AG04450 (cell line): ENCODE results near the gene RTN4RL1. TPM values are rescaled to one million over a fixed set of nuclear protein-coding genes. Genes with fewer than 3 reads are reported as not detected.

Experiments
- CTCF ChIA-PET: fragments of 300-600, 350-600 bp; formaldehyde crosslinking; extraction: SDS; loops from one replicate; lab custom pipeline; 2022; ENCODE audit warnings: antibody characterized with exemption, inconsistent platforms; lab: Charles Lee
- POLR2A ChIA-PET: fragments of 350-600 bp; formaldehyde crosslinking; extraction: SDS; loops from one replicate; lab custom pipeline; 2021; ENCODE audit warnings: antibody characterized with exemption, inconsistent platforms; lab: Yijun Ruan, JAX
- DNase-seq: peaks from one replicate; pipeline ENCODE4 v3.0.0-alpha.2; 2011; ENCODE audit warnings: low read depth, low spot score
- H3K27ac ChIP-seq: one replicate; pipeline ENCODE4 v1.5.1; 2012; ENCODE audit warnings: low read depth, low read length, control low read depth
- H3K27me3 ChIP-seq: one replicate; pipeline ENCODE4 v1.6.0; 2012; ENCODE audit warnings: low read length; ENCODE audit not compliant: control insufficient read depth, insufficient read depth
- H3K4me3 ChIP-seq: 2 replicates; pipeline ENCODE4 v1.5.1; 2011; ENCODE audit warnings: mild to moderate bottlenecking, low read depth, low read length, control low read depth
- H3K9me3 ChIP-seq: 2 replicates; pipeline ENCODE4 v1.5.1; 2012; ENCODE audit warnings: low read length; ENCODE audit not compliant: control insufficient read depth, insufficient read depth
- polyA plus RNA-seq: library from polyadenylated mRNA; depleted of rRNA; stranded (reverse); fragments of >200 nt; gene quantifications from 2 replicates; pipeline ENCODE4 v1.2.3, GENCODE V29; 2011
- TF ChIP-seq, protein P1 (sequence below): IDR thresholded peaks from 2 replicates; pipeline ENCODE4 v1.5.1; 2011; ENCODE audit warnings: low read depth, low read length, control low read depth, inconsistent platforms

RTN4RL1 gene
- polyA plus RNA-seq, 1 experiment, result 0.04 TPM

- H3K4me3 ChIP-seq, result no peak overlapping the region
- ChIA-PET CTCF (interaction anchor here (0.6 to 3.4 kb wide), 4 partner anchors 115 to 126 kb away, joined by 3 to 69 read pairs (median 9); no protein-coding TSS in a partner anchor), POLR2A (no interaction called here)
- TF ChIP-seq, protein P1, sequence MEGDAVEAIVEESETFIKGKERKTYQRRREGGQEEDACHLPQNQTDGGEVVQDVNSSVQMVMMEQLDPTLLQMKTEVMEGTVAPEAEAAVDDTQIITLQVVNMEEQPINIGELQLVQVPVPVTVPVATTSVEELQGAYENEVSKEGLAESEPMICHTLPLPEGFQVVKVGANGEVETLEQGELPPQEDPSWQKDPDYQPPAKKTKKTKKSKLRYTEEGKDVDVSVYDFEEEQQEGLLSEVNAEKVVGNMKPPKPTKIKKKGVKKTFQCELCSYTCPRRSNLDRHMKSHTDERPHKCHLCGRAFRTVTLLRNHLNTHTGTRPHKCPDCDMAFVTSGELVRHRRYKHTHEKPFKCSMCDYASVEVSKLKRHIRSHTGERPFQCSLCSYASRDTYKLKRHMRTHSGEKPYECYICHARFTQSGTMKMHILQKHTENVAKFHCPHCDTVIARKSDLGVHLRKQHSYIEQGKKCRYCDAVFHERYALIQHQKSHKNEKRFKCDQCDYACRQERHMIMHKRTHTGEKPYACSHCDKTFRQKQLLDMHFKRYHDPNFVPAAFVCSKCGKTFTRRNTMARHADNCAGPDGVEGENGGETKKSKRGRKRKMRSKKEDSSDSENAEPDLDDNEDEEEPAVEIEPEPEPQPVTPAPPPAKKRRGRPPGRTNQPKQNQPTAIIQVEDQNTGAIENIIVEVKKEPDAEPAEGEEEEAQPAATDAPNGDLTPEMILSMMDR, result no peak
- peaks cover 4% of the 10 kb centered on the region; the same call in 1 of the 2 replicates for H3K9me3 ChIP-seq
- H3K27ac ChIP-seq, result no peak overlapping the region
- no peak for DNase-seq
- H3K27me3 ChIP-seq, result peaks cover 29% of the 10 kb centered on the region
Measured at GRCh38 chr17:2027528-2028233, 2.5 kb upstream of the RTN4RL1 start.

DNA sequence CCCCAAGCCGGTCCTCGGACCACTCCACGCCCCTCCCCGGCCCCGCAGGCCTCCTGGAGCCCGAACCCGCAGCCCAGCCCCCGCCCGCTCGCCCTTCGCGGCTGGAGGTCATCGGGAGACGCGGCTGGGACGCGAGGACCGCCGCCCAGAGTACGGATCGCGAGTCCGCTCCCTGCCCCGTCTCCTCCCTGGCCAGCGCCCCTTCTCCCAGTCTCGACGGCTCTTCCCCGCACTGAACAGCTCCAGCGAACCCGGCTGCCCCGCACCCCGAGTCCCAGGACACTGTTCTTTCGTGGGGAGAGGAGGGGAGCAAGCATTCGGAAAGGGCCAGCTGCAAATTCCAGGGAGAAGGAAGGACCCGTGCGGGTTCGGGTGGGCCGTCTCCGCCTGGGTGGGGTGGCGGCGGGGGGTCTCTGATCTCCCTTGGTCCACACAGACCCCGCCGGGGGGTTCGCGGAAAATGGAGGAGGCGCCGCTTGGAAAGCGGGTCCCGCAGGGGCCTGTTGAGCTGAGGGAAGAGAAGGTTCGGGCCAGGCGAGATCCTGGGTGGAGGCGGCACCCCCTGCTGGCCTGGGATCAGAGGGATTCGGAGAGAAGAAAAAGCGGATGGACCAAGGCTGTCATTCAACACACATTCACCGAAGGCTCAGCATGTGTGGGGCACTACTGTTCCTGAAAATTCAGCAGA lies 632 bp upstream of the RTN4RL1 start:
- Histone ChIP-seq H3K9me3 (peaks cover 4% of the 10 kb centered on the region; the same call in 1 of the 2 replicates), H3K4me3 (peak overlapping the region; percentile 45), H3K27ac (no peak overlapping the region), H3K27me3 (peaks cover 42% of the 10 kb centered on the region)
- DNase-seq, result no peak
- ChIA-PET POLR2A (interaction anchor here (0.5 to 2.2 kb wide), 3 partner anchors 117 to 129 kb away, joined by 5 to 9 read pairs (median 5); no protein-coding TSS in a partner anchor), CTCF (interaction anchor here (0.7 to 3.4 kb wide), 10 partner anchors 13 to 147 kb away, joined by 3 to 69 read pairs (median 3); no protein-coding TSS in a partner anchor)
- TF ChIP-seq, protein P1, result peak; percentile 85

GRCh38 chr17:2024572-2025219 lies 438 bp downstream of the RTN4RL1 start:
- Histone ChIP-seq H3K27me3 (peaks cover 53% of the 10 kb centered on the region), H3K9me3 (peaks cover 3% of the 10 kb centered on the region; the same call in 1 of the 2 replicates), H3K4me3 (peak overlapping the region; percentile 45; the same call in 1 of the 2 replicates), H3K27ac (no peak overlapping the region)
- DNase-seq, result no peak
- TF ChIP-seq, protein P1, result no peak
- CTCF ChIA-PET, result interaction anchor here (1.0 to 3.4 kb wide), 6 partner anchors 34 to 146 kb away, joined by 3 to 69 read pairs (median 4); no protein-coding TSS in a partner anchor
- POLR2A ChIA-PET, result interaction anchor here (2.2 kb wide), 1 partner anchor 116 kb away, joined by 9 read pairs; no protein-coding TSS in a partner anchor

DNA sequence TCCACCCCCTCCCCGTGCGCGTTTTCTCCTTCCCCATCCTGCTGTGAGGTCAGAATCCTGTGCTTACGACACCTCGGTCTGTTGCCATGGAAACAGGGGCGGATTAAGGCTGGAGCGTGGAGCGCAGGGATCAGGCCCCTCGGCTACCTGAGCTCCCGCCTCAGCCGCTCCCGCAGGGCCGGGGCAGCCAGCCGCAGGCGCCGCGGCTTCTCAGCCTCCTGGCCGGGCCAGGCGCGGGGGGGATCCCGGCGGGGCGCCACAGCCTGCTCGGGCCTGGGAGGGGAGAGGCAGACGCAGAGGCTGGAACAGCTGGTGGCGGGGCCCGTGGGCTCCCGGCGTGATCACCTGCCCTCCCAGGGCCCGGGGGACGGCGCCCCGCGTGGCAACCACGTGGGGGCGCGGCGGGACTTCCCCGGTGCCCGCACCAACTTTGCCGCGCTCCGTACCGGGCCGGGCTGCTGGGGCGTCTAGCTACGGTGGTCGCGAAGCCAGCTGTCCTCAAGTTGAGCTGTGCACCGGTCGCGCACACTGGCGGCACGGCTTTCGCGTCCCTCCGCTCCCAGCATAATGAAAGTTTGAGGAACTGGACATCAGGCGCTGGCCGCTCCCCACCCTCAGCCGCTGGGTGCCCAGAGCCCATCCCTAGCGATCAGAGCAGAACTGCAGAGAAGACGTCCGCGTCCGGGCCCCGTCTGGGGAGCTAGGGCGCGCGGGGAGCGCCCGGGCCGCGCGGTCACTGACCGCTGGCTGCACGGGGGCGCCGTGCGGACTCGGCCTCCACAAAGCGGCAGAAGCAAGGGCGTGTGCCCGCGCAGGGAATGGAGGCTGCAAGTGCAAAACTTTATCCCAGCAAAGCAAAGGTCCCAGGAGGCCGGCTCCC lies 1.2 kb downstream of the RTN4RL1 start:
- Histone ChIP-seq H3K9me3 (no peaks in the 10 kb centered on the region; the same call in 1 of the 2 replicates), H3K27me3 (peaks cover 60% of the 10 kb centered on the region), H3K27ac (no peak overlapping the region), H3K4me3 (peak overlapping the region; percentile 13; the same call in 1 of the 2 replicates)
- no peak for DNase-seq
- ChIA-PET POLR2A (no interaction called here), CTCF (interaction anchor here (1.0 to 3.4 kb wide), 4 partner anchors 114 to 141 kb away, joined by 3 to 69 read pairs (median 5); no protein-coding TSS in a partner anchor)
- TF ChIP-seq, protein P1, result no peak
